GM19238 (cell line): ENCODE data around the gene INAFM2.

ENCODE experiments used
- DNase-seq: peaks from one replicate; pipeline ENCODE4 v3.0.0; 2011; ENCODE audit warnings: low spot score; ENCODE audit not compliant: insufficient read length

INAFM2 gene

DNA sequence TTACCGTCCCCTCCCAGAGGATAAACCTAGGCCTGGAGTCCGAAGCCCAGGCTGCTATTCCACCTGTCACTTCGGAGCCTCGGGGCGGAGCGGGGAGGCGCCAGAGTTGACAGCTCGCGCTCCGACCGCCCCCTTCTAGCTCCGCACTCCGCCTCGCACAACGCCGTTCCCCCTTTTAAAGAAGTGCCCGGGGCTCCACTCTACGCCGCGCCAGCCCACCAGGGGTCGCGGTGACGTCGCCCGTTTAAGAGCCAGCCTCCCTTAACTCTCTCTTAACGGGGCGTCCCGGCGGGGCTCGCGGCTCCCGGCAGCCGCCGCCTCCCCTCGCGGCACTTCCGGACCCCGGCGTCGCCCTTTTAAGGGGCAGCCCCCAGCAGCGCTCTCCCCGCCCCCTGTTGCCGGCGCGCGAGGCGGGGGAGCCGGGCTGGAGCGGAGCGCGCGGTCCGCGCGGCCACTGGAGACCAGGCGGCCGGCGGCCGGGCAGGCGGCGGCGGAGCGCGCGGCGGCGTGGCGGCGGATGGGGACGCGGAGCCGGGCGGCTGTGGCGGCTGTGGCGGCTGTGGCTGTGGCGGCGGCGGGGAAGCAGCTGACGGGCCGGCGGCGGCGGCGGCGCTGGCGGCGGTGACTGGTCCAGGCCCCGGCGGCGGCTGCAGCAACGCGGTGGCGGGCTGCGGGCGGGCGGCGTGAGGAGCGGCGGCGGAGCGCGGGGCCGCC lies at the start of gene INAFM2:
Gene INAFM2 (plus strand): TSS at position 454 of the 714 bp plus-strand sequence. CDS start 364 bp downstream, outside the sequence.
- DNase-seq: peak; percentile 98

DNA sequence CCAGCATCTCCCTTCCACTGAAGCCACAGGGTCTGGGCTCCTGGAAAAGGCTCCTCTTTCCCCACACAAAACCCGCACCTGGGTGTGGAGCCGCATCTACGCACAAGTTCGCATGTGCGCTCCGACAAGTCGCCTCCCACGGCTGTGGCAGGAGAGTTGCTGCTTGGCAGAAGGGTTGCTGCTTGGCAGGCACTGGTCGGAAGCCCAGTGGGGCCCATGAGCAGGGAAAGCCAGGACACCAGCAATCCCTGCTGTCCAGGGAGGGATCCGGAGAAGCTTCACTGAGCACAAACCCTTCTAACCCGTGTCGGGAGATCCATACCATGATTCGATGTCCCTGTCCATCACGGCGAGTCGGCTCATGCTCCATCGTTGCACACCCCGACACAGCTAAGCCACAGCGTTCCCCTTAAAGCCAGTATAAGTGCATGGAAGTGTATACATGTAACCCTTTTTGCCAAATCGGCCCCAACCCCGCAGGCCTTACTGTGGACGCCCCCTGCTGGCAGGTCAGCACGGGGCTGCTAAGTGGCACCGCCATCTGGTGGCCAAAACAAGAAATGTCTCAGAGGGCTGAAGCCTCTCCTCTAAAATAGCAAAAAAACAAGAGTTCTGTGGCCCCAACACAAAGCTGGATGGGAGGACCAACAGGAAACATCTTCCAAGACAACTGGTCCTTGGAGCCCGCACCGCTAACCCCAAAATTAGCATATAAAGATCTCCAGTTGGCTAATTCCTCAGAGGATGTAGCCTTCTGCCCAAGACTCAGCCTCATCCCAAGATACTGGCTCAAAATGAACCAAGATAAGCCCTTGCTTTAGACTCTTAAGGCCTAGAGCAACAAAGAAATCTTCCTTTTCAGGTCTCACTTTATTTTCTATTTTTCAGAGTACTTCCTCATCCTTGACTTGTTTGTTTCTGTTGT lies 48.9 kb upstream of the INAFM2 start:
- peak; percentile 79 for DNase-seq

DNA sequence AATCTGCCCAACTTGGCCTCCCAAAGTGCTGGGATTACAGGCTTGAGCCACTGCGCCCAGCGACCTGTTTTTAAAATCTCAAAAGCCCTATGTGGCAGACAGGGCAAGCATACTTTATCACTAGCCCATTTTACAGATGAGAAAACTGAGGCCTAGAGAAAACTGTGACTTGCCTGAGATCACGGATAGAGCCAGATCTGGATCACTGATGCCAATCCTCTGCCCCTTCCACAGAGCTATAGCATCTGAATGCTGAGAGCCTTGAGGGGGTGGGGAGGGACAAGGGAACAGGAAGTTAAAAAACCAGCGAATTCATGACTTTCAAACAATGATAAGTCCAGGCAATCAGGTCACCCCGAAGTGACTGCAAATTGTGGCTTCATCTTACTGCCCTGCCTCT lies 48.0 kb upstream of the INAFM2 start:
- no peak for DNase-seq

DNA sequence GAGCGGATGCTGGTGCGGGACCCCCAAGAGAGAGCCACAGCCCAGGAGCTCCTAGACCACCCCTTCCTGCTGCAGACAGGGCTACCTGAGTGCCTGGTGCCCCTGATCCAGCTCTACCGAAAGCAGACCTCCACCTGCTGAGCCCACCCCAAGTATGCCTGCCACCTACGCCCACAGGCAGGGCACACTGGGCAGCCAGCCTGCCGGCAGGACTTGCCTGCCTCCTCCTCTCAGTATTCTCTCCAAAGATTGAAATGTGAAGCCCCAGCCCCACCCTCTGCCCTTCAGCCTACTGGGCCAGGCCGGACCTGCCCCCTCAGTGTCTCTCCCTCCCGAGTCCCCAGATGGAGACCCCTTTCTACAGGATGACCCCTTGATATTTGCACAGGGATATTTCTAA lies 47.5 kb upstream of the INAFM2 start:
- DNase-seq: no peak

DNA sequence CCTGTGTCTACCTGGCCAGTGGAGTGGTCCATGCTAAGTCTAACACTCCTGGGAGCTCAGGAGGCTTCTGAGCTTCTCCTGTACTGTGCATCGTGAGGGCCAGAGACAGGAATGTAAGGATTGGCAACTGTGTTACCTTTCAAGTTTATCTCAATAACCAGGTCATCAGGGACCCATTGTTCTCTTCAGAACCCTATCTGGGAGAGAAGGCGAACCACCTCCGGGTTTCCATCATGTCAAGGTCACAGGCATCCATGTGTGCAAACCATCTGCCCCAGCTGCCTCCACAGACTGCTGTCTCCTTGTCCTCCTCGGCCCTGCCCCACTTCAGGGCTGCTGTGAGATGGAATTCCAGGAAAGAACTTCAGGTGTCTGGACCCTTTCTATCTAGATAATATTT lies 46.6 kb upstream of the INAFM2 start:
- DNase-seq: no peak

DNA sequence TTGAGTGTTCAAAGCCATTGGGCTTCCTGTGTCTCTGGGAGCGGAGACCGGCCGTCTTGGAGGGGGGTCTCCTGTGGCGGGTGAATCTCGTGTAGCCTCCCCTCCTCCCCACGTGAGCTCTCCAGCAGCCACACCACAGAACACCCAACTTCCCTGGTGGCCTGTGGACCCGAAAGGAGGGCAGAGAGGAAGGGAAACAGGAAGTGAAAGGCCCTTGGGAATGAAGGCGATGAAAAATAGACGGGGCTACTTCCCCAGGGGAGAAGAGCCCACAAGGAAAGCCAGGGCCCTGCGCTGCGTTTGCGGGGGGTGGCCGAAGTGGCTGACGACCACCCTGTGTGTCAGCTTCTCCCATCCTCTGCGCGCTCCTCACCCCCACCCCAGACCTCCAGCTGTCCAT lies 46.0 kb upstream of the INAFM2 start:
- DNase-seq: no peak

DNA sequence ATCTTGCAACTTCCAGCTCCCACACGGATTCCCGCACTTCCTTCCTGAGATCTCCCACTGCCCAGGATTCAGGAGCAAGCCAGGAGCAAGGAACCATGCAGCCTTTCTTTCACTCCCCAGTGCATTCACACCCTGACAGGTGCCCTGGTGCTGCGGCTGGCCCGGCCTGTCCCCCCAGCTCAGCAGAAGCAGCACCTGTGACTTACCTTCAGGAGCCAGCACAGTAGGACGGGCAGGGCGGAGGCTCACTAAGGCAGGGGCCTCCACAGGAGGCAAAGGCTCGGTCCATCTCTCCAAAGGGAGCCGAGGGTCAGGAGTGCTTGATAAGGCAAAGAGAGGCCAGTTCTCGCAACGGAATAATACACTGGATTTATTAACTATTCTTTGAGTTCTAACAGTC lies 45.5 kb upstream of the INAFM2 start:
- no peak for DNase-seq

DNA sequence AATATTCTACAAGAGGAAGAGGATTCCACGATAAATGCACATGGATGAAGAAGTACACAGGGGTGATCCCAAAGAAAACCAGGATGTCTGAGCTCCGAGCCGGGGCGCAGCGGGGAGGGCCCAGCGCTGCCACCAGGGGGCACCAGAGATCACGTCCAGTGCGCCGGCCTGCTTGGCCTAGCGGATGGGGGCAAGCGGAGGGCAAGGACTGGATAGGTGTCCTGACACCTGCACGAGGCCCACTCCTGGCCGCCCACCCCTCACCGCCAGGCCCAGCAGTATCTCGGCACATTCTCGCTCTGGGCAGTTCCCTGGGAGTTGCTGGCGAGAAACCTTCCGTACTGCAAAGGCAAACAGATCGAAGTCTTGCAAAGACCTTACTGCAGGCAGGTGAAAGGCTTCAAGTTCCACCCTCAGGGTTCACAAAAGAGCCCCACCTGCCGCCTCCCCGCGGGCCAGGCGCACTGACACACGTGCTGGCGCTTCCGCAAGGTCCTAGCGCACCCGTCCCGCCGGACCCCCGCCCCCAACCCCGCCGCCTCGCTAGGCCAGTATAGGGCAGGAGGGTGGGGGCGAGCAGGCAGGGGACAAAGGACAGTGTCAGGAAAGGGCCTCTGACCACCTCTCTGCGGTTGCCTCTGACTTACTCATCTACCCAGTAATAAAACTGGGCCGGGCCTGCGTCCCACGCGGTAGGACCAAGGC lies 43.9 kb upstream of the INAFM2 start:
- DNase-seq: peak; percentile 71

DNA sequence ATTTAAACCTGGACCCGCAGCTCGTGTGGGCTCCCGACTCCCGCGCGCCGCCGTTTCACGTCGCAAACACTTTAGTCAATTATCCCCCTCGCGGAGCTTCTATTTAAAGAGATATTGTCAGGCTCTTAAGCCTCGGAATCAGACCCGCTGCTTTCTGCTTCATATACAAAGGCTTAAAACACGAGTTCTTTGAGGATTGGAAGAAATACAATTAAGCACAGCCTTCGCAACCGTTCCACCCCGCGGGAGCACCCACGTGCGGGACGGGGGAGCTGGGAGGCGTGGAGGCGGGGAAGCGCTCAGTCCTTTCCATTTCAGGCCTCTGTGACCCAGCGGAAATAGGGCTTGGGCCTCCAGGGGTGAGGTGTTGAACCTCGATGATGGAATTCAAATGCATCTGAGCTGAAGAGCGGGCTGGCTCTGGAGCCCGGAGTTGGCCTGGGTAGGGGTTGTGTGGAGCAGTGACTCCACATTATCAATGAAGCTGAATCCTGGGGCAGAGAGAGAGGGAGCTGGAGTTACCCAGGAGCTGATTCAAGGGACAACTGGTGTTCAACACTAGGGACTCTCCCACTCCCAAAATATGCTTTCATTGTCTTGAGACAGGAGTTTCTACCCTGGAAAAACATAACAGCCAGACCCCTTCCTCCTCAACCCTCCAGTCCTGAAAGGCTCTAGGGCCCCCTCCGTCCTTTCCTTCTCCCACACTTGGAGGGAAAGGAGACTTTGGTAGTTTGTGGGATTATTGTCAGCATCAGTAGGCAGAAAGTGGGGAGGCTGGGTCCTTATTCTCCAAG lies 43.0 kb upstream of the INAFM2 start:
- DNase-seq: no peak

DNA sequence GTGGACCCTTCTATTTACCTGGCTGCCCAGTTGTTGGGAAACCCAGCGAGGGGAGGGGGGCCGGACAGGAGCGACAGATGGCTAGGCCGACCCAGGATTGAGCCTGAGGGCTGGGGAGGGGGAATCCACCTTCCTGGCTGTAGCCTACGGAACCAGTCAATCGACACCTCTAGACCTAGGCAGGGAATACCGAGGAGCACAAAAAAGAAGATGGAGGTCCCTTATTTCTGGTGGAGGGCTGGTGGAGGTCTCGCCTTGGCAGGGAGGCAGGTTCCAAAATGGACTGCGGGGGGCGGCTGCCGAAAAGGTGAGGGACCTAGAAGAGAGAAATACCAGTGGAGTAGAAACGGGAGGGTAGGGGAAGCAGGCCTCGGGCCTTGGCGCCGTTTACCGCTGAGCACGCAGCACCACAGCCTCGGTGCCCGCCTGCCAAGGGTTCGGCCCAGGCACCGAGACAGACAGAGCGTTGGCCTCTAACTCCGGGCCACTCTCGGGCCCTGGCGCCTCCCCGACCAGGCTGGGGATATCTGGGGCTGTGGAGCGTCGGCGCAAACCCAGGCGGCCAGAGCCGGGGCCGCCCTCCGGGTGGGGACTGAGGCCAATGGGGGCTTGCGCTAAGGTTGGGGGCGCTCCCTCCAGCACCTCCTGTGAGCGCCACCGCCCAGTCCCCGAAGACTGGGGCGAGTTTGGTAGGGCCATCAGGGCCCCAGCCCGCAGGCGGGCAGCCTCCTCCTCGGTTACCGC lies 42.3 kb upstream of the INAFM2 start:
- DNase-seq: no peak

DNA sequence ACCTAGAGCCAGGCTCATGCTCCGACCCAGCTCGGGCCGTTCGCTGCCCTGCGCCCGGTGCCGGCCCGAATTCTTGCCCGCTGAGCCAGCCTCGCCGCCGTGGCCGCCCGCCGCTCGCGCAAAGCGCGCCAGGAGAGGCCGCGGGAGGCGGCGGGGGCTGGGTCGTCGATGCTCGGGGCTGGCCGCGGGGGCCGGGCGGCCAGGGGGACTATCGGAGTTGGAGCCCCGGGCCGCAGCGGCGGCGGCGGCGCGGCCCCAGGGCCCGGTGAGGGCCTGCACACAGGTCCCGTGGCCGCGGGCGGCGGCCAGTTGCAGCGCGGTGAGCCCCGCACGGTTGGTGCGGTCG lies 41.7 kb upstream of the INAFM2 start:
- DNase-seq: no peak

DNA sequence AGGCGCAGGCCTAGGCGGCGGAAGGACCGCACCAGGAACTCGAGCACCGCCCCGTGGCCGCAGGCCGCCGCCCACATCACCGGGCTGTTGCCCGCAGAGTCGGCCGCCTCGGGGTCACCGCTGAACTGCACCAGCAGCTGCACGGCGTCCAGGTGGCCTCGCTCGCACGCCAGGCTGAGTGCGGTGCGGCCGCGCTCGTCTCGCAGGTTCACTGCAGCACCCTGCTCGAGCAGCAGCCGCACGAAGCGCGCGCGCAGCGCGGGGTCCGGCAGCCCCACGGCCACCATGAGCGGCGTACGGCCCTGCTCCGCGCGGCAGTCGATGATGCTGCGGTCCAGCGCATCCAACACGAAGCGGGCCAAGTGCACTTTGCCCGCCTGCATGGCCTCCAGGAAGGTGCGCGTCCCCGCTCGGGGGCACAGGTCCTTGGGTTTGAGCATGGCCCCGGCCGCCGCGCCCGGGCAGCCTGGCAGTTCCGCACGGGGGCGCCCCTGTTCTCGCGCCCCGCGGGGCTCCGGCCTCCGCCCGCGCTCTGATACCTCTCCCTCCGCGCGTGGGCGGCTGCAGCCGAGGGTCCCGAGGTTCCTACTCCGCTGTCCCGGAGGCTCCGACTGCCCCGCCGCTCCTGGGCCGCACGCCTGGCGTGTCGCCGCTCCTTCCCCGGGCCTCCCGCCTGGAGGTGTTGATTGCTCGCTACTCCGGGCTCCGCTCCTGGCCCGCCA lies 41.2 kb upstream of the INAFM2 start:
- DNase-seq: peak; percentile 50

DNA sequence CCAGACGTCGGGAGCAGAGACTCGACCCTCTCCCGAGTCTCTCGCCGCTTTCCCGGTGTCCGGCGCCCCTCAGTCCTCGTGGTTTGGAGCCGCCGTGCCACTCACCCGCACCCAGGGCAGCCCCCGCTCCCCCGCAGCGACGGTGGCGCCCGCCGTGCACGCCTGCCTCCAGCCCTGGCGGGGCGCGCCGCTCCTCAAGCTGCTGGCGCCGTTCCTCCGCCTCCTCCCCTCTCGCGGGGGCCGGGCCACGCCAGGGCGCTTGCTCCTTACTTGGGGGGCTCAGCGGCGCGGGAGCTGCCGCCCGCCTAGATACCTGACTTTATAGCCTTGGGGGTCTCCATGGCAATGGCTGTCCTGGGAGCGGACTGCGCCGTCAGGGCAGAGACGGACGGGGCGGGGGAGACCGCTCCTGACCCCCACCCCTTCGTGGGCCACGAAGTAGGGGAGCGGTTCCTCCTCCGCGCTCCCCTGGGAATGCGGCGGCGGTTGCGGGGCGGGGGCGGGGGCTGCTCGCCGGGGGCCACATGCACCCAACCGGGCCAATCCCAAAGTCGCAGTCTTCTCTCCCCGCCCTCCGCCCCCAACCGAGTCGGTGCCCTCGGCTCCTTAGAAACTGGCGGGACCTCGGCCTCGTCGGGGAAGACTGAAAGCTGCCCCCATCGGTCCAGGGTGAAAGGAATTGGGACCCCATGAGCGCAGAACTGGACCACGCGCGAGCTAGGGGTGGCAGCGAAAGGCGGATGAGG lies 40.5 kb upstream of the INAFM2 start, which contains the start of gene ANKRD63:
Gene ANKRD63 (minus strand): TSS at position 196 of the 746 bp plus-strand sequence. CDS start 478 bp downstream, outside the sequence.
- peak; percentile 58 for DNase-seq

DNA sequence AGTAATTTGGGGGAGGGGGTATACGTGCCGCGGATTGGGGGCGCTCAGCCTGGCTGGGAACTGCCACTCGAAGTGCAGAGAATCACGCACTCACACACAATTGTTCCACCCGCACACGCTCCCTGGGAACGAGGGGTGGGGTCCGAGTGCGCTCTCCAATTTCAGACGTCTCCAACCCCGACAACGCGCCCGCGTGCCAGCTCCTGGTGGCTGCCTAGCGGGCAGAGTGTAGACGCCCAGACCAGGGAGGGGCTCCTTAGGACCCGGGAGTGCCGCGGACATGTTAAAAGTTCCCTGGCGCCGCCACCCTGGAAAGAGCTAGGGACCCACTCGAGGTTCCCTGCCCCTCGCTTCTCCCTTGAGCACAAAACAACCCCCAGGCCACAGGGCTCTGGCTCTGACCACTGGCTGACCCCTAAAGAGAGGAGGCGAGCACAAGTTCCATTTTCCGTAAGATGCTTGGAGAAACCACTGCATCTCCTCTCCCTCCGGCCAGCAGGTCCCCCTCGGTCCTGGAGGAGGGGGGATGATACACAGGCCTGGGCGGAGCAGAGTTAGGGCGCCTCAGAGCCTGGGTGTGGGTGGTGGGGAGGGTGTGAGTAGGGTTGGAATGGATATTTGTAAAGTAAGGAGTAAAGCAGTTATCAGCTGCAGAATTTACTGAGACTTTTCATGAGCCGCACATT lies 39.7 kb upstream of the INAFM2 start:
- no peak for DNase-seq

DNA sequence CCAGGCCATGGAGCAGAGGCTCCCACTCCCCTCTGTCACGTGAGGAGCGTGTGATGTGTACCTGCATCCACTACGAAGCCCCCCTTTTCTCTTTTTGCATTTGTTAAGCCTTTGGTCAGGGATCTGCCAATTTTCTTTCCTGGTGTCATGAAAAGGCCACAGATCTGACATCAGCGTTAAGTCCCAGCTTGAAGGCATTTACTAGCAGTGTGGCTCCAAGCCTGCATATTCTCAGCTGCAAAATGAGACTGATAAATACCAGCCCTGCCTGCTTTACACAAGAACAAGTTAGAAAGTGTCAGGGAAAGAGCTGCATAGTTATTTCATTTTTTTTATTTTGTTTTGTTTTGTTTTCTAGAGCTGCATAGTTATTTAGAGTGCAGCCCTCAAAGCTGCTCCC lies 38.3 kb upstream of the INAFM2 start:
- DNase-seq: no peak

DNA sequence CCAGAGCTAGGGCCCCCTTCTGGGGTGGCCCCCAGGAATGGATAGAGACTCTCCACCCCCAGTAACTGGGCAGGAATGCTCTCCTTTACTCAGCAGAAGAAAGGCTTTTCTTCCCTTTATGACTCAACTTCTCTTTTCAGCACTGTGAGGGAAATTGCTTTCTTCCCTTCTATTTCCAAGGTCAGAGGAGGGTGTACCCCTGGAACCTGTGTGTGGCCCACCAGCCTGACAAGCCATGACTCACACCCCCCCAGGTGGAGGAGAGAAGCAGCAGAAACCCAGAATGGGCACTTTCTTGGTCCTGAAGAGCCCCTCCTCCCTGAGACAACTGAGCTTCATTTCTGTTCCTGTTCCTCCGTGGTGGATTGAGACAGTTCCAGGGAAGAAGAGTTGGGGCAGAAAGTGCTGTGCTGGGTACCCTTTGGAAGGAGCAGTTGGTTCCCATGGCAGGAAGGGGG lies 37.9 kb upstream of the INAFM2 start:
- DNase-seq: no peak

DNA sequence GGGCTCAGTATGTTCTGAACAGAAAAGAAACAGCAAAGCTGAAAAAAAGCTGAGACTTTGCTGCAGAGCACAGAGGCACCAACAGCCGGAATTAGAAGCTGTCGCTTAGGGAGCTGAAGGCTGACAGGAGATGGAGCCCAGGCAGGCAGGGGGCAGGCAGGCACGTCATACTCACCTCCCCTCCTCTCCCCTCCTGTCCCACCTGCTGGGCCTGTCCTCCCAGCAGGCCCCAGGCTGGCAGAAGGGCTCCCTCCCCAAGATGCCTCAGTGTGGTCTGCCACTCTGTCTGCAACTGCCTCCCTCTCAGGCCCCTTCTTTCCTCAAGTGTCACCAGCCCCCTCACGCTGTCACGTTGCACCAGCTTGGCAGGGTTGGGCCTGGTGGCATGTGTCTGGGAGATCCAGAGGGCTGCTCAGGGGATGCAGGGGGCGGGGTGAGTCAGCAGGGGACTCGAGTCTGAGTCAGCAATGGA lies 37.4 kb upstream of the INAFM2 start:
- no peak for DNase-seq

DNA sequence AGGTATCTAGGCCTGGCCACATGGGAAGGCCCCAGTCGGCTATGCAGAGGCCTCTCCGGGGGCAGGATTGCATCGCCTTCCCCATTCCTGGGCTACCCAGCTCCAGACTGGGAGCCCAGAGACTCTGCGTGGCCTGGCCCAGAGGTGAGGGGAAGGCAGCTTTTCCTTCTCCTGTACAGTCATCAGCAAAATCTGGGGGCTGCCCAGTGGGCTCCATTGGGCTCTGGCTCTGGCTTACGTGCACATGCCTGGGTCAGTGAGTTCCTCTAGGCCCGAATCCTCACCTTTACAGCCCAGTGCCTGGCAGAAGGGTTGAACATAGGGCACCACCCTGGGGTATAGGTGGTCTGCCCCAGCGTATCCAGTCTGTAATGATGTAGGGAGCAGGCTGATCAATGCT lies 36.7 kb upstream of the INAFM2 start:
- DNase-seq: no peak
